CD4-positive, CD25-positive, alpha-beta regulatory T cell (primary cell): ENCODE measurements around the gene SMG6. TPM values are rescaled to one million over a fixed set of nuclear protein-coding genes. Genes with fewer than 3 reads are reported as not detected.

ENCODE experiments used
- ATAC-seq, 2 donors: fragments of 150-1000 bp; cut with Tn5 transposase; one replicate each; pipeline ENCODE4 v1.10.0; 2021; ENCODE audit warnings: low read depth in 2 of 2, moderate number of reproducible peaks in 2 of 2, moderate library complexity in 1 of 2
- DNase-seq, 3 donors: peaks; one replicate each; pipeline versions ENCODE4 v3.0.0 to v3.0.0-alpha.2; 2012 to 2022; ENCODE audit warnings: mixed read lengths in 1 of 3
- H3K27ac ChIP-seq: one replicate; pipeline ENCODE4 v1.7.0; 2013; ENCODE audit warnings: mild to moderate bottlenecking, low read length; ENCODE audit not compliant: insufficient read depth, poor library complexity, severe bottlenecking
- H3K27me3 ChIP-seq: one replicate; pipeline ENCODE4 v1.7.0; 2013; ENCODE audit warnings: low read length; ENCODE audit not compliant: control insufficient read depth, insufficient read depth
- H3K36me3 ChIP-seq: one replicate; pipeline ENCODE4 v1.7.0; 2013; ENCODE audit warnings: mild to moderate bottlenecking, low read length, moderate library complexity; ENCODE audit not compliant: control insufficient read depth, insufficient read depth
- H3K4me1 ChIP-seq: 2 replicates; pipeline ENCODE4 v1.7.0; 2013; ENCODE audit warnings: mild to moderate bottlenecking, low read length; ENCODE audit not compliant: insufficient read depth, control insufficient read depth, poor library complexity, severe bottlenecking
- H3K4me3 ChIP-seq: one replicate; pipeline ENCODE4 v1.7.0; 2013; ENCODE audit warnings: low read depth, mild to moderate bottlenecking, low read length, moderate library complexity
- H3K9me3 ChIP-seq, 2 experiments: 1 replicate in 1 of 2; 2 replicates in 1 of 2; pipeline ENCODE4 v1.7.0; 2013; ENCODE audit warnings: low read length in 2 of 2, mild to moderate bottlenecking in 1 of 2, moderate library complexity in 1 of 2; ENCODE audit not compliant: control insufficient read depth in 2 of 2
- H3K27ac Mint-ChIP-seq, 3 donors: one replicate each; pipeline ENCODE4 v1.8.0; 2020 to 2022; ENCODE audit warnings: mild to moderate bottlenecking in 3 of 3, mixed read lengths in 3 of 3, moderate library complexity in 2 of 3
- H3K27me3 Mint-ChIP-seq: one replicate; pipeline ENCODE4 v1.8.0; 2022; ENCODE audit warnings: mild to moderate bottlenecking, mixed read lengths
- H3K36me3 Mint-ChIP-seq: one replicate; pipeline ENCODE4 v1.8.0; 2020; ENCODE audit warnings: mixed read lengths
- H3K4me1 Mint-ChIP-seq, 4 donors: one replicate each; pipeline ENCODE4 v1.8.0; 2020 to 2022; ENCODE audit warnings: mixed read lengths in 4 of 4, mild to moderate bottlenecking in 1 of 4
- H3K4me3 Mint-ChIP-seq, 4 donors: one replicate each; pipeline ENCODE4 v1.8.0; 2020 to 2022; ENCODE audit warnings: mild to moderate bottlenecking in 4 of 4, mixed read lengths in 4 of 4, moderate library complexity in 3 of 4
- H3K9me3 Mint-ChIP-seq, 7 donors: one replicate each; pipeline ENCODE4 v1.8.0; 2020 to 2022; ENCODE audit warnings: mixed read lengths in 7 of 7, mild to moderate bottlenecking in 3 of 7, moderate library complexity in 2 of 7
- polyA plus RNA-seq, 4 donors: library from polyadenylated mRNA; unstranded; fragments of 300-500 nt; fragmentation: Illumina TruSeq; gene quantifications; one replicate each; pipeline ENCODE4 v1.2.3, GENCODE V29; 2021
- total RNA-seq: library from RNA; stranded (reverse); gene quantifications from one replicate; pipeline ENCODE4 v1.2.3, GENCODE V29; 2022

Gene SMG6
- total and polyA plus RNA-seq, 5 donors from 2014 or later: 3.3 to 42.9 (median 4.9) TPM

DNA sequence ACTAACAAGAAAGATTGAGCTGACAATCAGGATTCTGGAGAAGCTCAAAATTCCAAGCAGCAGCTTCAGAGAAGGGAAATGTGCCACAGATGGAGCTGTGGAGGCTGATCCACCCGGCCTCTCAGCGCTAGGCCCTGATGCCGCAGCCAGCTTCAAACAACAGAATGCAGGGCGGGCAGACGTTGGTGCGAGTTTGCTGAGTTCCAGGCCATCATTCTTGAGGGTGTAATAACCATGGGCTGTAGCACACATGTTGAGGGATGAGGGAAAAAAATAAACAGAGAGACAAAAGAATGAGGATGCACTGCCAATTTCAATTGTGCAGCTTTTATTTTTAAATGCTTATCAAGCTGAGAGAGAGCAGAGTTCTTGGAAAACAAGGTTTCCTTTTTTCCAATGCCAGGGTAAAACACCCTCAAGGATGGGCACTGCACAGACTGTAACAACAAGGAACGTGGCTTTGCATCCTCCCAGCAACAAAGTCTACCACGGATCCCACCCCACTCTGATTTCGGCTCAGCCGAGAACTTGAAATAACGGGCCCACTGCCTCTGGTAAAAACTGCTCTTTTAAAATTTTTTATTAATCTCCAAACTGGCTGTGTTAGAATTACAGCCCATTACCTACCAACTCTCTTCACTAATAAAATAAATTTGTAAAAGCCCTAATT is 90.2 kb downstream of the SMG6 start:
- Mint-ChIP-seq H3K4me1 (peaks cover 5 to 57% (median 31%) of the 10 kb centered on the region in 4 donors), H3K4me3 (peak overlapping the region in 1 of 4 donors; percentile 21)
- peaks cover 35% of the 10 kb centered on the region for H3K4me1 ChIP-seq

DNA sequence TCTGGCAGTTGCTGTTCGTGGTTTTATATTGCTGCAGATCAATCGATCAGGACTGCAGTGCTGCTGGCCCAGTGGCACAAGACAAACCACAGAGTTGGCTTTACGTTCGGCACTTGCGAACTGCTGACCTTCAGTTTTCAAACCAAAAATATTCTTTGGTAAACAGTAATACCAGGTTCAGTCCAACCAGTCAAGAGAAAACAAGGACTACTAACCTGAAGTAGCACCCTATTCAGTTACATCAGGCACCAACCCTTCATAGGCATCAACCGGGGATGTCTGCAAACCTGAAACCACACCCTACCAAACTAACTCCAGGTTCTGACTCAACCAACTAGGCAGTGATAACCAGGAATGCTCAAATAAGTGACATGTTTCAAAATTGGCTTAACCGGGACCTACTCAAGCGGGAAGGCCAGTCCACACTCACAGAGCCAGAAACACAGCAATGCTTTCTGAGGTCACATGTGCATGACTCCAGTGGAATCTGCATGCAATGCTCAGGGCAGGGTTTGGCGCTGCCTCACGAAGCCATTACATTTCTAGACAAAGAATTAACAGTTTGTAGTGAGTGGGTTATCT is 91.1 kb downstream of the SMG6 start:
- ATAC-seq: no peak
- peaks cover 5 to 56% (median 31%) of the 10 kb centered on the region in 4 donors for H3K4me1 Mint-ChIP-seq
- H3K4me3 Mint-ChIP-seq: peak overlapping the region in 2 of 4 donors; percentile 8 to 68
- Histone ChIP-seq H3K27me3 (no peaks in the 10 kb centered on the region), H3K36me3 (peaks cover 15% of the 10 kb centered on the region), H3K27ac (no peak overlapping the region), H3K4me1 (peaks cover 35% of the 10 kb centered on the region), H3K9me3 (no peaks in the 10 kb centered on the region), H3K4me3 (no peak overlapping the region)
- no peaks in the 10 kb centered on the region for H3K27me3 Mint-ChIP-seq
- H3K9me3 Mint-ChIP-seq: no peaks in the 10 kb centered on the region
- no peak for DNase-seq
- H3K27ac Mint-ChIP-seq: peak overlapping the region; percentile 73 to 96 (median 92)
- peaks cover 17% of the 10 kb centered on the region for H3K36me3 Mint-ChIP-seq

More for the DNA sequence above, 90.2 kb downstream of the SMG6 start:
- Histone ChIP-seq H3K36me3 (peaks cover 11% of the 10 kb centered on the region), H3K4me3 (no peak overlapping the region), H3K27me3 (no peaks in the 10 kb centered on the region), H3K27ac (peak overlapping the region; percentile 26), H3K9me3 (no peaks in the 10 kb centered on the region)
- no peak for DNase-seq
- ATAC-seq: no peak
- peak overlapping the region; percentile 91 to 96 (median 95) for H3K27ac Mint-ChIP-seq
- H3K9me3 Mint-ChIP-seq: no peaks in the 10 kb centered on the region
- H3K27me3 Mint-ChIP-seq: no peaks in the 10 kb centered on the region
- peaks cover 17% of the 10 kb centered on the region for H3K36me3 Mint-ChIP-seq

DNA sequence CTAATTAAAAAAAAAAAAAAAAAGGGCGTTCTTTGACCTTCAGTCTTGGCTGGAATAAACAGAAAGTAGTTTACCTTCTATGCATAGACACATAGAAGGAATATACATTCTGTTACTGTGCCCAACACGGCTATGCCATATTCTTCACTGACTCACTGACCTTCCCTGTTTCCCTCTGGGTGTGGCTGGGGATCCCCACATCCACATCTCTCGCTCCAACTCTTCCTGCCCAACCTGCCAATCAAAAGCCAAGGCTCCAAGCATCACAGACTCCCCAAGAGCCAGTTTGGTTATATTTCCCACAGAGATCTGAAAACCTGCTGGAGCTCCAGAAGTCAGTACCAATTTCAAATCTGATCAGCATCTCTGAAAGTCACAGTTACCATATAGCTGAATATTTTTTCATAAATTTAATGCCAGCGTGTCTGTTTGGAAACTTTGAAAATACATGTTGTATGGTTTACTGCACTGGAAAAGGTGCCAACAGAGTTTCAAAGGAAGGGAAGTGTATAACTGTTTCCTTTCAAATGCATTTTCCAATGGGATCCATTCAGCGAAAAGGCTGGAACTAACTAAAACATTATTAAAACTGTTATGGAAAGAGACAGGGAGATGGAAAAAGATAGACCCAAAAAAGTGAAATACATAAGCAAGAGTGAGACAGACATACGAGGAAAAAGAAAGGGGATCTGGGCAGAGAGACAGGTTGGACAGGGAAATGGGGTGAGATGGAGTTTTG is 91.8 kb downstream of the SMG6 start:
- no peak for DNase-seq
- Histone ChIP-seq H3K27ac (no peak overlapping the region), H3K27me3 (no peaks in the 10 kb centered on the region), H3K36me3 (peaks cover 15% of the 10 kb centered on the region), H3K9me3 (no peaks in the 10 kb centered on the region), H3K4me3 (no peak overlapping the region), H3K4me1 (peaks cover 35% of the 10 kb centered on the region)
- H3K27me3 Mint-ChIP-seq: no peaks in the 10 kb centered on the region
- H3K27ac Mint-ChIP-seq: peak overlapping the region; percentile 92 to 96 (median 92)
- H3K36me3 Mint-ChIP-seq: peaks cover 17% of the 10 kb centered on the region
- H3K9me3 Mint-ChIP-seq: no peaks in the 10 kb centered on the region
- no peak for ATAC-seq
- H3K4me1 Mint-ChIP-seq: peaks cover 5 to 54% (median 31%) of the 10 kb centered on the region in 4 donors
- no peak overlapping the region for H3K4me3 Mint-ChIP-seq

DNA sequence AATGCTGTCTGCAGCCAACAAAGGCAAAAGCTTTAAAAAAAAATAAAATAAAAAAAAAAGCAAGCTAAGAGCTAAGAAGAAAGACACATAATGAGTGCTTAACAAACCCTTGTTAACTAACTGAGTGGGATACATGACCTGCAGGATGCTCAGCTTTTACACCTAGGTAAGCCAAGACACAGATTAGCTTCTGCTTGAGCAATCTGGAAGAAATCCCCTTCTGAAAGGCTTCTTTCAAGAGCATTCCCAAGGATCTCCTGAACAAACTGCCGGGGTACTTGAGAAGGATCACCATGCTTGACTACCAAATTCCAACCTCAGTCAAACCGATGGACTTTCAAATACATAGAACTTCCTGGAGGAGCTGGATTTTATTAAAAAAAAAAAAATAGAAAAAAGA is 92.9 kb downstream of the SMG6 start:
- H3K4me3 Mint-ChIP-seq: no peak overlapping the region
- no peaks in the 10 kb centered on the region for H3K9me3 ChIP-seq
- DNase-seq: no peak
- no peak overlapping the region for H3K27ac ChIP-seq
- no peaks in the 10 kb centered on the region for H3K27me3 ChIP-seq
- H3K27ac Mint-ChIP-seq: peak overlapping the region in 2 of 3 donors; percentile 42 to 88
- H3K27me3 Mint-ChIP-seq: no peaks in the 10 kb centered on the region
- peaks cover 15% of the 10 kb centered on the region for H3K36me3 ChIP-seq
- no peak overlapping the region for H3K4me3 ChIP-seq
- H3K9me3 Mint-ChIP-seq: no peaks in the 10 kb centered on the region
- H3K4me1 ChIP-seq: peaks cover 25% of the 10 kb centered on the region
- H3K36me3 Mint-ChIP-seq: peaks cover 17% of the 10 kb centered on the region
- peaks cover under 1 to 45% (median 26%) of the 10 kb centered on the region in 4 donors for H3K4me1 Mint-ChIP-seq
- ATAC-seq: no peak

DNA sequence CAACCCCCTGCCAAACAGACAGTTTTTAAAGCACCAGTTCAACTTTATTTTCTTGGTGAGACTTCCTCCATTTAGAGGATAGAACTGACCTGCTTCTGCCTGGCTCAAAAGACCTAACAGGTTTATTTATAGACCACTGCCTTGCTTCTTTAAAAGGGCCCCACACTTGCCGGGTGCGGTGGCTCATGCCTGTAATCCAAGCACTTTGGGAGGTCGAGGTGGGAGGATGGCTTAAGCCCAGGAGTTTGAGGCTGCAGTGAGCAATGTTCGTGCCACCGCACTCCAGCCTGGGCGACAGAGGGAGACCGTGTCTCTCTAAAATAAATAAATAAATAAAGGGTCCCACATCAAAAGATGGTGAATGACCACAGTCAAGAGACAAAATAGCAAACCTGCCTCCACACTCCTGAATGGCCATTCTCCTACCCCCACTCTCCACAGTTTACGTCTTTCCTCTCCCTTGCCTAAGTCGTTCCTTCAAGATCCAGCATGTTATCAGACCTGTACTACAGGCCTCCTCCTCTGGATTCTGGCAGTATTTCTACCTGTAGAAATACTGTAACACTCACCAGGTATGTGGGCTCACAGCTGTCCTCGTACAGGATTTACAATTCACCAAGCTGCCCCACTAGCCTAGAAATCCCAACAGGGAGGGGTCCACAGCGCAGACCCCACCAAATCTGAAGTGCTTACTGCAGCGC is 95.6 kb downstream of the SMG6 start:
- peaks cover 25% of the 10 kb centered on the region for H3K36me3 Mint-ChIP-seq
- H3K4me1 Mint-ChIP-seq: peaks cover 0 to 30% (median 24%) of the 10 kb centered on the region in 4 donors
- DNase-seq: no peak
- peak overlapping the region in 1 of 3 donors; percentile 54 for H3K27ac Mint-ChIP-seq
- H3K36me3 ChIP-seq: peaks cover 15% of the 10 kb centered on the region
- no peak for ATAC-seq
- no peak overlapping the region for H3K4me3 Mint-ChIP-seq
- H3K27me3 ChIP-seq: no peaks in the 10 kb centered on the region
- H3K4me1 ChIP-seq: peaks cover 11% of the 10 kb centered on the region
- H3K4me3 ChIP-seq: no peak overlapping the region
- H3K27ac ChIP-seq: no peak overlapping the region
- no peaks in the 10 kb centered on the region for H3K9me3 ChIP-seq
- no peaks in the 10 kb centered on the region for H3K9me3 Mint-ChIP-seq
- no peaks in the 10 kb centered on the region for H3K27me3 Mint-ChIP-seq

DNA sequence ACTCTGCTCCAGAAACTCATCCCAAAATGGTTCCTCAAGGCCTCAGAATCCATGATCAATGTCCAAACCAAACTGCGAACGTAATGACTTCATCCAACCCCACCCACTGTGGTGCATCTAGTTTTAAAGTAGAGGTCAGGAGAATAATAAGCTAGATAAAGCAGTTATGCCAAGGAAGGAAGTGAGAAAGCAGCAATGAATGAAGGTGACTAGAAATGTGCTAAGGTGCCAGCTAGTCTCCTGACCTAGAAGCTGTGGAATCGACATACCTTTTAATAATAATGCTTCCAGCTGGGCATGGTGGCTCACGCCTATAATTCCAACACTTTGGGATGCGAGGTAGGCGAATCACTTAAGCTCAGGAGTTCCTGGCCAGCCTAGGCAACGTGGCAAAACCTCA is 99.2 kb downstream of the SMG6 start:
- Histone ChIP-seq H3K4me3 (no peak overlapping the region), H3K27me3 (no peaks in the 10 kb centered on the region), H3K9me3 (no peaks in the 10 kb centered on the region), H3K27ac (no peak overlapping the region), H3K36me3 (peaks cover 4% of the 10 kb centered on the region), H3K4me1 (peaks cover 17% of the 10 kb centered on the region)
- Mint-ChIP-seq H3K9me3 (no peaks in the 10 kb centered on the region), H3K36me3 (peaks cover 18% of the 10 kb centered on the region), H3K27ac (peak overlapping the region in 1 of 3 donors; percentile 9), H3K4me3 (no peak overlapping the region), H3K27me3 (no peaks in the 10 kb centered on the region), H3K4me1 (peaks cover 15 to 30% (median 27%) of the 10 kb centered on the region in 4 donors)
- ATAC-seq (no peak), DNase-seq (no peak)

DNA sequence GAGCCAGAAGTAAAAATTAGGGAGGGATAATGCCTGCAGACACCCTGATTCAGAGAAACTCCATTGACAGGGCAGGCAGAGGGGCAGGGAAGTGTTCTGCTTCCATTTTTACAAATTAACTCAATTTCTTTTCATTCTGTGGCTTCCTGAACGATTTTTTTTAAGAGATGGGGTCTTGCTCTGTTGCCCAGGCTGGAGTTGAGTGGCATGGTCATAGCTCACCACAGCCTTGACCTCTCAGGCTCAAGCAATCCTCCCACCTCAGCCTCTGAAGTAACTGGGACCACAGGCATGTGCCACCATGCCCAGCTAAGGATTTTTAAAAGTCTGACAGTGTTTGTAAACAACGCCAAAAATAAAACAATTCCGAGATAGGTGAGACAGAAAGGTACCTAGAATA is 99.8 kb downstream of the SMG6 start:
- peaks cover 15 to 30% (median 27%) of the 10 kb centered on the region in 4 donors for H3K4me1 Mint-ChIP-seq
- Histone ChIP-seq H3K4me3 (no peak overlapping the region), H3K27me3 (no peaks in the 10 kb centered on the region), H3K27ac (no peak overlapping the region), H3K4me1 (peaks cover 17% of the 10 kb centered on the region), H3K36me3 (peaks cover 4% of the 10 kb centered on the region), H3K9me3 (no peaks in the 10 kb centered on the region)
- H3K4me3 Mint-ChIP-seq: no peak overlapping the region
- peaks cover 18% of the 10 kb centered on the region for H3K36me3 Mint-ChIP-seq
- no peaks in the 10 kb centered on the region for H3K9me3 Mint-ChIP-seq
- ATAC-seq: no peak
- no peak for DNase-seq
- H3K27ac Mint-ChIP-seq: peak overlapping the region; percentile 16 to 87 (median 73)
- no peaks in the 10 kb centered on the region for H3K27me3 Mint-ChIP-seq
